ENCODE measurements around the gene RPP25L.

The RPP25L gene

DNA sequence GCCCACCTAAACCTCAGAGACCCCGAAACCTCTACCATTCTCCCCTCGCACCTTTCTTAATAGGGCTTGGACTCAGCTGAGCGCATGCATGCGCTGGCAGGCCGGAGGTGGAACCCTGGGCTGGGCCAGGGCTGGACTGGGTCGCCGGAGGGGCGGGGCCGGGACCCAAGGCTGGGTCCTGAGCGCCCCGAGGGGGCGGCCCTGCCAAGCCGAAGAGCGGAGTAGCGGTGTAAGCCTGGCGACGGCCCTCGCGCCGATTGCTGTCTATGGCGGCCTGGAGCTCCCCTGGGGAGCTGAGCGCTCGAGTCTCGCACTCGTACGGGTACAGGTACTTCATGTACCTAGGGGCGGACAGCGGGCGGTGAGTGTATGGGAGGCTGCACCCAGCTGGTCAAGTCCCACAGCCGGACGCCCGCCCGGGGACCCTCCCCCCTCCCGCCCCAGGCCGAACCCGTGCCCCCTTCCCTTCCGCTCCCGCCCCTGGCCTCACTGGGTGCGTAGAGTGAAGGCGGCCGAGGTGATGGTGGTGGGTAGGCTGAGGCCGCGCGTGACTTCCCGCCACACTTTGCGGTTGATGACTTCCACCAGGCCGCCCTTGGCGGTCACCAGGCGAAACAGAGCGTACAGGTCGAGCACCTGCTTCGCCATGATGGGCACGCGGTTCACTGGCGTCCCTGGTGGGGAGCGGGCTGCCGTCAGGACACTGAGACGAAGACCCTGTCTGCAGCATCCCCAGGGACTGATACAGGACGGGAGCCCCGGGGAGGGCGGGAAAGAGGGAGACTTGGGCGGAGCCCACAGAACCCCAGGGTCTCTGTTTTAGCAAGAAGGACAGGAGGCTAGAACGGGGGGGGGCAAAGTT, 11.7 kb upstream of the RPP25L start:
- TF ChIP-seq, protein P1, sequence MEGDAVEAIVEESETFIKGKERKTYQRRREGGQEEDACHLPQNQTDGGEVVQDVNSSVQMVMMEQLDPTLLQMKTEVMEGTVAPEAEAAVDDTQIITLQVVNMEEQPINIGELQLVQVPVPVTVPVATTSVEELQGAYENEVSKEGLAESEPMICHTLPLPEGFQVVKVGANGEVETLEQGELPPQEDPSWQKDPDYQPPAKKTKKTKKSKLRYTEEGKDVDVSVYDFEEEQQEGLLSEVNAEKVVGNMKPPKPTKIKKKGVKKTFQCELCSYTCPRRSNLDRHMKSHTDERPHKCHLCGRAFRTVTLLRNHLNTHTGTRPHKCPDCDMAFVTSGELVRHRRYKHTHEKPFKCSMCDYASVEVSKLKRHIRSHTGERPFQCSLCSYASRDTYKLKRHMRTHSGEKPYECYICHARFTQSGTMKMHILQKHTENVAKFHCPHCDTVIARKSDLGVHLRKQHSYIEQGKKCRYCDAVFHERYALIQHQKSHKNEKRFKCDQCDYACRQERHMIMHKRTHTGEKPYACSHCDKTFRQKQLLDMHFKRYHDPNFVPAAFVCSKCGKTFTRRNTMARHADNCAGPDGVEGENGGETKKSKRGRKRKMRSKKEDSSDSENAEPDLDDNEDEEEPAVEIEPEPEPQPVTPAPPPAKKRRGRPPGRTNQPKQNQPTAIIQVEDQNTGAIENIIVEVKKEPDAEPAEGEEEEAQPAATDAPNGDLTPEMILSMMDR (IDR thresholded peaks at IDR 0.05; ENCODE audit: insufficient read depth, low read depth, low read length, missing control alignments): no peak
- DNase-seq (ENCODE audit: low read depth): no peak
- H3K4me3 ChIP-seq (ENCODE audit: low read depth, low read length): no peak overlapping the region

DNA sequence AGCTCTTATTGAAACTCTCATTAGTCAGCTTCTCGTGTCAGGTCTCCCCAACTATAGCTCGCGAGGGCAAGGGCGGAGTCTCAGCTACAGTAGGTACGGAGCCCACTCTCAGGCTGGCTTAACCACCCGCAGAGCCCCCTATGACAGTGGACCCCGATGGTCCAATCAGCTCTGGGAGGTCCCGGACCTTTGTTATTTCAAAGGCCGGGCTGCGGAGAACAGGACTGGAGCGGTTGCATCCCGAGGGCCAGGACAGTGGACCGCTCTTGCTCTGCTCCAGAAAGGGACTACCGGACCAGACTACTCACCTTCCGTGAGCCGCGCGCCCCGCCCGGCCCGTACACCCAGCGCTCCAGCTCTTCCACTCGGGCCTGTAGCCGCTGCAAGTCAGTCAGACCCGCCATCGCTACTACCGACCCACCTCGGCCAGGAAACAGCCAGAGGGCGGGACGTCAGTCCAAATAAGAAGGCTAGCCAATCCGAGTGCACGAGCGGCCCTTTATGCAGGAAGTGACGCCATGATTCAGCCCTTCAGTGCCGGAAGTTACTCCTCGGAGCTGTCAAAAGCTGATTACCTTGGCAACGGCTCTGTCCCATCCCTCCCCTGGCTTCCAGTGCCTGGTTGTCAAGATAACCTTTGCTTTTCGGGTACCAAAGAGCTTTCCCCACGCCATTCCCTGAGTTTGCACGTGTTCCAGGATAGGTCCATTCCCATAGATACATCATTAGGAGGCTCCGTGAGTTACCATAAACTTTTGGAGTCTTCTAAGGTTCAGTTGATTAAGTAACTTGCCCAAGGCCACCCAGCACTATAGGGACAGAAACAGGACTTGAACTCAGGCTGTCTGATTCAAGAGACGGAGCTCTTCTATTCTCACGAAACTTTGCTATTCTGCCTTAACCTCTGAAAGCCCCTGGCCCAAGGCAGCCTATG, 8.4 kb upstream of the RPP25L start, which contains the start of gene DCTN3:
DCTN3 (minus strand) TSS at position 435 of the 934 bp plus-strand sequence; CDS start at position 404, 31 bp downstream.
- DNase-seq (ENCODE audit: low read depth): peak; percentile 96
- TF ChIP-seq, protein P1 (IDR thresholded peaks at IDR 0.05; ENCODE audit: insufficient read depth, low read depth, low read length, missing control alignments): no peak
- peak within 1 kb of the TSS; percentile 86 for H3K4me3 ChIP-seq (ENCODE audit: low read depth, low read length)

DNA sequence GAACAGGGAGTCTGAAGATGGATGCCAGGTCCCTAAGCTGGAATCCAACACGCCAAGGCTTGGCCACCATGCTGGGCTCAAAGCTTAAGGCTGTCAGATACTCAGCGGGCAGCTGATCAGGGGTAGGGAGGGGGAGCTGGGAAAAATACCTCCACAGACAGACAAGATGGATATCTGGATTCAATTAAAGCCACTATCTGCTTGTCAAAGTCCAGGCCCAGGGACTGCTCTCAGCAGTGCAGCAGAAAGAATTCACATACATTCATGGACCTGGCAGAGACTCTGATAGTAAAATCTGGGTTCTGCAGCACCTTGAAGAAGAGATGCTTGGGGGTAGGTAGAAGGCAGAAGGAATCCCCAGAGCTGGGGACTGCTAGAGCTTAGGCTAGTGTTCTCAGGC, 3.2 kb upstream of the RPP25L start:
- TF ChIP-seq, protein P1 (IDR thresholded peaks at IDR 0.05; ENCODE audit: insufficient read depth, low read depth, low read length, missing control alignments): no peak
- no peak overlapping the region for H3K4me3 ChIP-seq (ENCODE audit: low read depth, low read length)
- no peak for DNase-seq (ENCODE audit: low read depth)

DNA sequence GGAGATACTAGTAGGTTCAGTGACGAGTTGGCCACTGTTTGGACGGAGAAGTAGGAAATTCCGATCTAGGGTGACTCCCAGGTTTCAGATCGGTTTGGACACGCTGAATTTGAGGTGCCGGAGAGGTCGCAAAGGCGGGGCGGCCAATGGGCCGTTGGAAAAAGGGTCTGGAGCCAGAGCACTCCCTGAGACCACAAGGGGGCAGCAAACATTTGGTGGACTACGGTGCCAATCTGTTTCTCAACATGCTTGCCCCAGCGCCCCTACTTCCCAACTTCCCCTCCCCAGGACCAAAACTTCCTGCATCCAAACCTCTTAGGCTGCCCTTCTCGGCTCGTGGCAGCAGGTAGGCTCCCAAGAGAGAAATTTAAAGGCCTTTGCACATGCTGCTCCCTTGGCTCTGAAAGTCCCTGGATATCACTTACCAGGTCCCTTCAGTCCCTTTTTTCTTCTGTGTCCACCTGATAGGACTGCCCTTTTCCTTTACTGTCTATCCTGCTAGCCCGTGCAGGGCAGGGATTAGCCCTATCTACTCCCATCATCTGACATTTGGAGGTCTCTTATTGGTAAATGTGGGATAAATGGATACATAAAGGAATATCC, 992 bp upstream of the RPP25L start:
- H3K4me3 ChIP-seq (ENCODE audit: low read depth, low read length): peak overlapping the region; percentile 99
- DNase-seq (ENCODE audit: low read depth): peak; percentile 79
- TF ChIP-seq, protein P1 (IDR thresholded peaks at IDR 0.05; ENCODE audit: insufficient read depth, low read depth, low read length, missing control alignments): peak; percentile 77

DNA sequence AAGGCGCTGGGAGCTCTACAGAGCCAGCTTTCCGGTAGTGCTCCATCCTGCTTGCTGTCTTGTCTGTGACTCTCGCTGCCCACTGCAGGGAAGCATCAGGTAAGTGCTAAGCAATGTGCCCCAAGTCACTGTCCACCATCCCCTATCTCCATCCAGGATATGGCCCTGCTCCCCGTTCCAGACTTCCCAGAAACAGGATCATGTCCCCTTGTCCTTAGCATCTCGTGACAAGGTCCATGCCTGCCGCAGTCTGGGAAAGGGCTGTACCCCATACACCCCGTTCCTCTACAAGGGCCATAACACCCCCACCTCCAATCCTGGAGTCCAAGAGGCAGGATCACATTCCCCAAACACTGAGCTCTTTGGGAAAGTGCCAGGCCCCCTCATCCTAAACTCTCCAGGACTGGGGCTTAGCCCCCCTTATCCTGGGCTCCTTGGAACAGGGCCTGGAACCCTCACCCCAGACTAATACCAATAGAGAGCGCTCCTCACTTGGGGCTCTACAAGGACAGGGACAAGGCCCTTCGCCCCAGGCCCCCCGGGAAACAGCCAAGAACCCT, 566 bp downstream of the RPP25L start:
- TF ChIP-seq, protein P1 (IDR thresholded peaks at IDR 0.05; ENCODE audit: insufficient read depth, low read depth, low read length, missing control alignments): no peak
- no peak for DNase-seq (ENCODE audit: low read depth)
- peak overlapping the region; percentile 99 for H3K4me3 ChIP-seq (ENCODE audit: low read depth, low read length)

Data from GM12865 (cell line).